ENCODE measurements around the gene MINDY4B. TPM values are rescaled to one million over a fixed set of nuclear protein-coding genes. Genes with fewer than 3 reads are reported as not detected.
"Not testable (repeated sequence)": the region's sequence is repeated elsewhere in the genome, so short reads cannot be mapped to it uniquely, and the experiment has no call there.

The MINDY4B gene
- total RNA-seq, 1 donor from 2014 or later, result not detected

DNA sequence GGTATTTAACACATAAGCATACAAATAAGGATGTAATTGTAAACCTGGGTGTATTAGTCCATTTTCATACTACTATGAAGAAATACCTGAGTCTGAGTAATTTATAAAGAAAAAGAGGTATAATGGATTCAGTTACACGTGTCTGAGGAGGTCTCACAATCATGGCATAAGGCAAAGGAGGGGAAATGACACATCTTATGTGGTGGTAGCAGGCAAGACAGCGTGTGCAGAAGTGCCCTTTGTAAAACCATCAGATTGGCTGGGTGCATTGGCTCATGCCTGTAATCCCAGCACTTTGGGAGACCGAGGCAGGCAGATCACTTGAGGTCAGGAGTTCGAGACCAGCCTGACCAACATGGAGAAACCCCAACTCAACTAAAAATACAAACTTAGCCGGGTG lies 41.3 kb downstream of the MINDY4B start:
- ATAC-seq; DNase-seq (ENCODE audit: low spot score): not testable (repeated sequence)
- intact Hi-C loops (cut with DNase I), result loop anchor here (10.0 kb wide), 1 partner anchor 139 kb away; no protein-coding TSS in a partner anchor

DNA sequence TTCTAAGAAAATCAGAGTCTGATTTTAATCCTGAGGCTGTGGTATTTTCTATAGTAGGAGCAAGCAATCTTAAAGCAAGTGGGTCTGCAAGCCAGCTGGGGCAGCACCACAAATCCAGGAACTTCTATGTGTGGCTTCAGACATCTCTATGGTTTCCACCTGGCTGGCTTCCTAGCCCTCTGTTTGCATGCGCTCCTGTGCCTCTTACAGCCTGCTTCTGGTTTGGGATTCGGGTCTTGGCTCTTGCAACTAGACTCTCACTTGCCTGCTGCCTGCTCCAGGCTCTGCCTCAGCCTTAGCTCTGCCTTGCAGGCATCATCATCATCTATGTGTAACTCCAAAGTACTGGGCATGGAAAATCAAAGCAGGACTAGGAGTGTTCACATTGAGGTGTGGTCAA lies 43.4 kb downstream of the MINDY4B start:
- peak; percentile 38 for ATAC-seq
- DNase-seq (ENCODE audit: low spot score), result no peak
- intact Hi-C loops (cut with DNase I), result loop anchor here (10.0 kb wide), 1 partner anchor 137 kb away; no protein-coding TSS in a partner anchor

DNA sequence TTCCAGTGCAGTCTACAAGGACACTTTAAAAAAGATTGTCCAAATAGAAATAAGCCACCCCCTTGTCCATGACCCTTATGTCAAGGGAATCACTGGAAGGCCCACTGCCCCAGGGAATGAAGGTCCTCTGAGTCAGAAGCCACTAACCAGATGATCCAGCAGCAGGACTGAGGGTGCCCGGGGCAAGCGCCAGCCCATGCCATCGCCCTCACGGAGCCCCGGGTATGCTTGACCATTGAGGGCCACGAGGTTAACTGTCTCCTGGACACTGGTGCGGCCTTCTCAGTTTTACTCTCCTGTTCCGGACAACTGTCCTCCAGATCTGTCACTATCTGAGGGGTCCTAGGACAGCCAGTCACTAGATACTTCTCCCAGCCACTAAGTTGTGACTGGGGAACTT lies 47.3 kb downstream of the MINDY4B start:
- DNase-seq (ENCODE audit: low spot score); ATAC-seq; intact Hi-C loops (cut with DNase I): not testable (repeated sequence)

DNA sequence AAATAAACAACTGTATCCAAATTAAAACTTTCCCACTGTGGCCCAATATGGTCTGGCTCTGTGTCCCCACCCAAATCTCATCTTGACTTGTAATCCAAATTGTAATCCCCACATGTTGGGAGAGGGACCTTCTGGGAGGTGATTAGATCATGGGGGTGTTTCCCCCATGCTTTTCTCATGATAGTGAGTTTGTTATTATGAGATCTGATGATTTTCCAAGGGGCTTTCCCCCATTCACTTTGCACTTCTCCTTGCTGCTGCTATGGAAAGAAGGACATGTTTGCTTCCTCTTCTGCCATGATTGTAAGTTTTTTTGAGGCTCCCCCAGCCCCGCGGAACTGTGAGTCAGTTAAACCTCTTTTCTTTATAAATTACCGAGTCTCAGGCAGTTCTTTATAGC lies 55.0 kb downstream of the MINDY4B start:
- no peak for DNase-seq (ENCODE audit: low spot score)
- intact Hi-C loops (cut with DNase I), result no loop called here
- ATAC-seq, result no peak

DNA sequence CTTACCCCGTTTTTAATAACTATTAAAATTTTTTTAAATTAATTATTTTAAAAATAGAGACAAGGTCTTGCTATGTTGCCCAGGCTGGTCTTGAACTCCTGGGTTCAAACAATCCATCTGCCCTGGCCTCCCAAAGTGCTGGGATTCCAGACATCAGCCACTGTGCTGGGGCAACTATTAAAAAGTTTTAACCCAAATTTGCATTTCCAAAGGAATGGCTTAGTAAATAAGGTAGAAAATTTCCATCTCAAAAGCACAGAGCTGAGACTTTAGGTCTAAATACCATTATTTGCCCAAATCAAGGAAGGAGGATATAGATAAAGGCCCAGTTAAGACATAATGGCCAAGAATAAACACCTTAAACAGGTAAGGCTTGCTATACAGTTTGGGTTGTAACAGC lies 56.4 kb downstream of the MINDY4B start:
- no peak for ATAC-seq
- DNase-seq (ENCODE audit: low spot score), result no peak
- intact Hi-C loops (cut with DNase I), result no loop called here

DNA sequence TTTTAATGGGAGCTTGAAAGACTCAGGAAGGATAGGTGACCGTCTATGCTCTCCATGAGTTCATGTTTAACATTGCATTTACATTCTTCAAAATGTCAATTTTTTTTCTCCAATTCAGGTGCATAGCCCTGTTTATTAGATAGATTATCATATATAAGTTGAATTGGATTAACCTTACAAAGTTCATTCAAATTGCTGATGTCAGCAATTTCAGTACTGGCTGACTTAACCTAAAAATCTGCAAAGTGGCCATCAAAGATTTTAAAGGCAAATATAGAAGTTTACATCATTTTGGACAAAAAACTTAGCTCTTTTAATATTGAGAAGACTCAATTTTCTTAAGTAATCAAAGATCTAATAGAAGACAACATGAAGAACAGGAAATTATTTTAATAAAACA lies 57.8 kb downstream of the MINDY4B start:
- intact Hi-C loops (cut with DNase I), result no loop called here
- ATAC-seq (no peak), DNase-seq (ENCODE audit: low spot score) (no peak)

DNA sequence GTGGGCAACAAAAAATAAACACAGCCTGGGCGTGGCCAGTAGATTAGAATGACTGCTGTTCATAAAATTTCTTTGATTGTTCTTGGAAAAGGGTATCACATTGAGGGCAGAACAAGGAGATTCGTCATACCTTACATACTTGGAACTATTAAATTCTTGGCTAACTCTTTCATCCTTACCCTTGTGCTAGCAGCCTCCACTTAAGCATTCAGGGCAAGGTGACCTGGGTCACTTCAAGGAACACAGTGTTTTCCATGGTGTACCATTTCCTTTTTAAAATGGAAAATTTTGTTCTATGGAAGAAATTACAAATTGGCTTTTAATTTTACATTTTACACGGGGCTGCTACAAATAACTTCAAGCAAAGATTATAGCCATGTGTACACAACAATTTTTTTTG lies 60.8 kb downstream of the MINDY4B start:
- intact Hi-C loops (cut with DNase I), result no loop called here
- ATAC-seq, result peak; percentile 92
- no peak for DNase-seq (ENCODE audit: low spot score)

DNA sequence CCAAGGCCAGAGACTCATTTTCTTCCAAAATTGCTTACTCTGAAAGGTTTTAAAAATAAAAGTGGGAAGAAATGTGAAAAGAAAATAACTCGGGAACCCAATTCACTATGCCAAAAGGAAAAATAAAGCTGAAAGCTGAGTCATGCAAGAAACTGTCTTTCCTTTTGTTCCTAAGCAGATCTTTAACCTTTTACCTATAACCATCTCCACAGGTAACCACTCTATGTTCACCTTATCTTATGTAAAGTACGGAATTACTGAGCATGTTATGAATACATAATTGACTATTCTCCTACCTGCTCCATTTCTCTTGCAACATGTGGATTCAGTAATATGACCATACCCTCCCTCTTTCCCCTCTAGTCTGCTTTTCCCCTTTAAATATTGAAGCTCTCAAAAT lies 62.0 kb downstream of the MINDY4B start:
- no peak for DNase-seq (ENCODE audit: low spot score)
- intact Hi-C loops (cut with DNase I), result no loop called here
- no peak for ATAC-seq

DNA sequence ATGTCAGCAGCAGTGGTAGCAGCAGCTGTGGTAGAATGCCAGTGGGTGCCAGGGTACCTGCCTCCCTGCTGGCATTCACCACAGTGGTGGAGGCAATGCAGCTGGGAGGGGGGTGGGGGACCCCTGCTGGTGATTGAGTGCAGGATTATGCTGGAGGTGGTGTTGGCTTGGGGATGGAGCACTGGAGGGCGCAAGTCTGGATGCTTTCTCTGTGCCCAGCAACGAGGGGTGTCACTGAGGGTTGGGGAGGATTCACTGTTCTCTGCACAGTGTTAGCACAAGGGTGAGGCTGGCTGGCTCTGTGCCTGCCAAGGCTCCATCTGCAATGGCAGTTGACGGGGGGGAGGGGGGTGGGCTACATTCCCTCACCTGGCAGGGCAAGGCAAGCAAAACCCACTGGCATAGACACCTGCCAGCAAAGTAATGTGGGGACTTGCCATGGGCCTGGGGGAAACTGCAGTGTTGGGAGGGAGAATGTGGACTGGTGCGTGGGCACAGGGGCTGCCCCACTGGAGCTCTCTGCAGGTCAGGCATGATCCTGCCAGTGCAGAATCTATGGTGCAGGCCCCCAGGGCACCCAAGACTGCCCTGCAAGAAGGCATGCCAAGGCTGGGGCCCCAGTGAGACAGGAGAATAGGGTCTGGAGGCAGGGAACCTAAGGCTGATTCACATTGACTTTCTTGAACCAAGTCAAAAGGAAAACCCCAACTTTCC lies 64.3 kb downstream of the MINDY4B start:
- no peak for ATAC-seq
- intact Hi-C loops (cut with DNase I), result no loop called here
- no peak for DNase-seq (ENCODE audit: low spot score)

DNA sequence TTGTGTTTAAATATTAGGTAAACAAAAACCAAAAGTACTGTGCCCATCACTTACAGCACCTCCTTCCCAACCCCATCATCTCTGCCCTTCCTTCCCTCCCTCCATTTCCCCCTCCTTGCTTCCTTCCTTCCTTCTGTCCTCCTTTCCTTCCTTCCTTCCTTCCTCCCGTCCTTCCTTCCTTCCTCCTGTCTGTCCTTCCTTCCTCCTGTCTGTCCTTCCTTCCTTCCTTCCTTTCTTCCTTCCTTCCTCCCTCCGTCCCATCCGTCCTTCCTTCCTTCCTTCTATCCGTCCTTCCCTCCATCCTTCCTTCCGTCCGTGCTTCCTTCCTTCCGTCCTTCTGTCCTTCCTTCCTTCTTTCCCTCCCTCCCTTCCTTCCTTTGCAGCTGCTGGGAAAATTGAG lies 74.5 kb downstream of the MINDY4B start:
- DNase-seq (ENCODE audit: low spot score) (no peak), ATAC-seq (no peak)
- intact Hi-C loops (cut with DNase I), result no loop called here

DNA sequence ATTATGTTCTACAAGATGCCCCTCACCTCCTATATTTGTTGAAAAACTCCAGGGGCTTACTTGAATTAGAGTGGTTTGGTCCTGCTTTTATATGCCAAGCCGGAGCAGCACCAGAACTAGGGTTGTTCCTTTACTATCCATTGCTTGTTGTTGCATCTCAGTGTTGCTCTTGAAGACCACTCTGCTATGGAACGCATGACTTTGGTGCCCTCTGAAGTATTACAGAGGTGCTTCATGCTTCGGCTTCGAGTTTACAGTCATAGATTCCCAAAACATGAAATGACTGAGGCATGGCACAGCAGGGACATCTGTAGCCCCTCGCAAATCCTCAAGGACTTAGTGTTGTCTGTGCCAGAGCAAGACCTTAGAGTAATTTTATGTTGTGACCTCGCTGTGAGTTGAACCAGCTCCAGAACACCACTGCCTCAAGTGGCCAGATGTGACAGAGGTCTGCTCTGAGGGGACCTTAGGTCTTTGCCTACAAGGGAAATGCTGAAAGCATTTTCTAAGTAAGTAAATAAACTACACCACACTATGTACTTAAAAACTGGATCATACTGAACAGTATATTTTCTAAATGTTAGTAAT lies 75.1 kb downstream of the MINDY4B start:
- DNase-seq (ENCODE audit: low spot score), result no peak
- intact Hi-C loops (cut with DNase I), result no loop called here

DNA sequence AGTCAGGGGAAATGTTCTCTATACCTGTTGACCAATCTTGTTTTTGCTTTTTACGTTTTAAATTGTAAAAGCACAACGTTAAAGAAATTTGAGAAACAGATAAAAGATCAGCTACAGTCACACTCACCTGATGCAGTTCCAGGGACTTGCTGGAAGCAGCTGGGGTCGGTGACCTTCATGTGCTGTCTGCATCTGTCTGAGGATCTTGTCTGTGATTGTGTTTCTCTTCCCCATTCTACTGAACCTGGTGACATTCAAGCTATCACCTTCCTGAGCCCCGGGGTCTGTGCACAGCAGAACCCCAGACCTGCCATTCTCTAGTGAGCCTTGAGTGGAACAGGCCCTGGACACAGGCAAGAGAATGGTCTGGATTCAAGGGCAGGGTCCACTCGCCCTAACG lies 75.8 kb downstream of the MINDY4B start:
- ATAC-seq (no peak), DNase-seq (ENCODE audit: low spot score) (no peak)
- intact Hi-C loops (cut with DNase I), result no loop called here

More for the DNA sequence above, 75.1 kb downstream of the MINDY4B start:
- ATAC-seq, result no peak

DNA sequence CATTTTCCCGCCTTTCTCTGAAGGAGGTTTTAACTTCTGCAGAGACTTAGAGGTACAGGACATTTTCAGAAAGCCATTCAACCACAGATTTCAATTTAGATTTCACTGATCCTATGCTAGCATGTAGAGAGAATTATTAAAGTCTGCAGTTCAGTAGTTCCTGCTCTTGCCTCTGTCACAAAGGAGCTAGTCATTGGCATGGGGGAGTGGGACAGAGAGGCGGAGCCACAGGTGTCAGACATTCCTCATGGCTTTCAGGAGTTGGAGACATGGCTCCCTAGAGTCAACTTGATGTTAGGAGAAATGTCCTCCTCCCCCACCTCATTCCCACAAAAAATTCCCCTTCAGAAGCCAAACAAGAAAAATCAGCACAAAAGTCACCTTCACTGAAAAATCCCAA lies 76.2 kb downstream of the MINDY4B start:
- intact Hi-C loops (cut with DNase I), result no loop called here
- DNase-seq (ENCODE audit: low spot score), result no peak
- ATAC-seq, result no peak

DNA sequence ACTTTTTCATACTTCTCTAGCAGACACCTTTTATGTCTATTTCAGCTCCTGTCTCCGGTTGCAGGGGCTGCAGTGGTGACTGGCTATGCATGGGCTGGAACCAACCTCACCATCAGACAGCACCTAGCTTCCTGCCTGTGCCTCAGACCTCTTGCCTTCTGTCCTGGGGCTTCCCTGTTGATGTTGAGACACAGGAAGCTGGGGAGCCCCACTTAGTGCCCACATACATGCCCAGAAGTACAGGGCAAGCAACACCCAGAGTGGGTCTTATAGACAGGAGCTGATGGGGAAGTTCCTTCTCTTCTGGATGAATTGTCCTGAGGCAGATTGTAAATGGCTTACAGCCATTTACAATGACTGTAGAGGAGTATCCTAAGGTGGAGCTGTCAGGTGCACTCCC lies 77.0 kb downstream of the MINDY4B start:
- DNase-seq (ENCODE audit: low spot score) (no peak), ATAC-seq (no peak)
- intact Hi-C loops (cut with DNase I), result no loop called here

DNA sequence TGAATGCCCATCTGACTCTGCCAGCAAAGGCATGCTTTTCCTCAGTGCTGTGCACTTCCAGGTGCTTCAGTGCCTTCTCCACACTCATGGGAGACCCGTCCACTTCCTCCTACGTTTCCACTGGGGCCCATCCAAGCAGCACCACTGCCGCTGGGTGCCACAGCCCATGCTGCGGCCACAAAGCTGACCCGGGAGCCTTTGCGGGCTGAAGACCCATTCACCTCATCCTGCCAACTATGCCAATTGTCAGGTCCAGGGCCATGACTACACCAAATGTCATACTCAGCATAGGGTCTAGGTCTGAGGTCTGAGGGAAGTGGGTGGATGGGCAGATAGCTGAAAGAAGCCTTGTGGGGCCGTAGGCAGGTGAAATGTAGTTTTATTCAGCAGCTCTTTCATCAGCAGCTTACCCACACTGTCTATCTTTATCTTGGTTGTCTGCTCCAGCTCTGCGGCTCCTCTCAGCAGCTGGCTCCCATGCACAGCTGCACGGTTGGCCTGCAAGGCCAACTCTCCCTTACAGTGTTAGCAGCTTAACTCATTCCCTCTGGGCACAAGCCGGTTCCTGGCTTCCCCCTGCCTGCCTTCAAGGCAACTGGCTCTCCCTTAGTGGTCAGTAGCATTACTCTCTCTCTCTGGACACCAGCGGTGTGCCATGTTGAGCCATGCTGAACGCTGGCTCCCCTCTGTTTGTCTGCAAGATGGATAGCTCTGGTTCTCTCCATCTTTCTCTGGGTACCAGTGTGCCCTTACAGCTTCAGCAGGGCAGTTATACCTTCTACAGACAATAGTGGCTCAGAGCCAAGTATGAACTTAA lies 78.6 kb downstream of the MINDY4B start:
- DNase-seq (ENCODE audit: low spot score) (no peak), ATAC-seq (peak; percentile 24)
- intact Hi-C loops (cut with DNase I), result no loop called here

DNA sequence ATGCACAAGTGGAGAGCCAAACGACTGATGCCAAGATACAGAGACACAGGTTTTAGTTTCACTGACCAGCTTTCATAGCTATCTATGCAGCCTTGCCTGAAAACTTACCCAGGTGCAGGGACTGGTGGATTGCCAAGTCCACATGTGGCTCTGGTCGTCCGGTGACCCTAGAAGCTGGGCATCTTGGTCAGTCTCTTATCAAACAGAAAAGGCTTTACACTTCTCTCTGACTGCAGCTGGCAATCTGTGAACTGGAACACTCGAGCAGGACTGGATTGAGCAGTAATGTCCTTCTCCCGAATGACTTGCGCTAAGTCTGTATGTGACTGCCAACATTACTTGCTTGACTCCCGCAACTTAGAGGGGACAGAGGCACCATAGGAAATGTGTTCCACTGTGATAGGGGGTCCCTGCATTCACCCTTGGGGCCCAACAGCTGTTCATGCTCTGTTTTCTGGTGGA lies 79.3 kb downstream of the MINDY4B start:
- intact Hi-C loops (cut with DNase I), result no loop called here
- DNase-seq (ENCODE audit: low spot score) (no peak), ATAC-seq (peak; percentile 10)

DNA sequence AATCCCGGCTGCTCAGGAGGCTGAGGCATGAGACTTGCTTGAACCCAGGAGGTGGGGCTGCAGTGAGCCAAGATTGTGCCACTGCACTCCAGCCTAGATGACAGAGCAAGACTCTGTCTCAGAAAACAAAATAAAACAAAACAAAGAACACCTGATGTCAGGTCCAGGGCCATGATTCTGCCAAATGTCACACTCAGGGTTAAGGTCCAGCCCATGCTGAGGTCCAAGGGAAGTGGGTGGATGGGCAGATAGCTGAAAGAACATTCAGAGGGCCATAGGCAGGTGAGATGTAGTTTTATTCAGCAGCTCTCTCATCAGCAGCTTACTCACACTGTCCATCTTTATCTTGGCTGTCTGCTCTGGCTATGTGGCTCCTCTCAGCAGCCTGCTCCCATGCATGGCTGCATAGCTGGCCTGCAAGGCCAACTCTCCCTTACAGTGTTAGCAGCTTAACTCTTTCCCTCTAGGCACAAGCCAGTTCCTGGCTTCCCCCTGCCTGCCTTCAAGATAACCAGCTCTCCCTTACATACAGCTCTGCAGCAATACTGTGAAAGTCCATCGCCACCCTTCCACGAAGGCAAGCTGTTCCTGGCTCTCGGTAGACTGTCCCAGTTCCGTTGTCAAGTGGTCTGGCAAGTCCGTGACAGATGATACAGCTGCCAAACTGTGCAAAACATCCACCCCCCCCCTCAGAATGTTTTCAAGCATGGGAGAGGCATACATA lies 79.9 kb downstream of the MINDY4B start:
- DNase-seq (ENCODE audit: low spot score), result no peak
- no peak for ATAC-seq
- intact Hi-C loops (cut with DNase I), result no loop called here

DNA sequence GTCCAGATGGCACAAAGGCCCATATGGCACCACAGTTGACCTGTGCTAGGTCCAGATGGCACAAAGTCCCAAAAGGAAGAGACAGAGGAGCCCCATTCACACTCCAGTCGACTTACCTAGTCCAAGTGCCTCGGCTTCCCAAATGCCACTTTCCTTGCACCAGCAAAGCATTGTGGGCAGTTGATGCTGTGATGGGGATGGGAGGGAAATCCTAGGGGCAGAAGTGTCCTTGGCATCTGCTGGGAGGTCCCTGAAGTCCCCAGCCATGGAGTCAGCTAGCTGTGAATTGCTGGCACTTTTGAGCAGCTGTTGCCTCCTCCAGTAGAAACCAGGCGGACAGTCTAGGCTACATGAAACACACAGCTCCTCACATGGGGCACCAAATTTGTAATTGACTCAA lies 82.0 kb downstream of the MINDY4B start:
- ATAC-seq (no peak), DNase-seq (ENCODE audit: low spot score) (no peak)
- intact Hi-C loops (cut with DNase I), result no loop called here

DNA sequence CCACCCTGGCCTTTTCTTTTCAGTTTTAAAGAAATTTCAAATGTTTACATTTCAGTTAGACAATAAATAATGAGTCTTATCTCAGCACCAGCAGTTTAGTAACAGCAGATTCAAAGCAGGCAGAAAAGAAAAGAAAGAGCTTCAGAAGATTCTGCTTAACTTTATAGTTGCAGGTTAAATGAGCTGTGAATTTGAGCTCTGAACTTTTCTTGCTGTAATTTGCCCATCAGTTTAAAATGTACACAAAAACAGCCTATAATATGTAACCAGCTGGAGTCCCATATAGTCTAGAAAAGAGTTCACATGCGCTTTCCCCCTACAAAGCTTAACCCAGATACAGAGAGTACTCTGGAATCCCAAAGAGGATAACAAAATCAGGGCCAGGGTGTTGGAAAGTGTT lies 82.6 kb downstream of the MINDY4B start:
- no peak for DNase-seq (ENCODE audit: low spot score)
- no peak for ATAC-seq
- intact Hi-C loops (cut with DNase I), result no loop called here

Measured in sciatic nerve (tissue), 2 donors.